Measurements from ENCODE around the gene PALD1. TPM values are rescaled to one million over a fixed set of nuclear protein-coding genes. Genes with fewer than 3 reads are reported as not detected.

Gene PALD1
- total and polyA plus RNA-seq, 9 of the 15 experiments (the other 6 are each of a cell fraction or from before 2014, with no cell fraction given), result 0.03 to 0.29 (median 0.09) TPM; not detected in 2

DNA sequence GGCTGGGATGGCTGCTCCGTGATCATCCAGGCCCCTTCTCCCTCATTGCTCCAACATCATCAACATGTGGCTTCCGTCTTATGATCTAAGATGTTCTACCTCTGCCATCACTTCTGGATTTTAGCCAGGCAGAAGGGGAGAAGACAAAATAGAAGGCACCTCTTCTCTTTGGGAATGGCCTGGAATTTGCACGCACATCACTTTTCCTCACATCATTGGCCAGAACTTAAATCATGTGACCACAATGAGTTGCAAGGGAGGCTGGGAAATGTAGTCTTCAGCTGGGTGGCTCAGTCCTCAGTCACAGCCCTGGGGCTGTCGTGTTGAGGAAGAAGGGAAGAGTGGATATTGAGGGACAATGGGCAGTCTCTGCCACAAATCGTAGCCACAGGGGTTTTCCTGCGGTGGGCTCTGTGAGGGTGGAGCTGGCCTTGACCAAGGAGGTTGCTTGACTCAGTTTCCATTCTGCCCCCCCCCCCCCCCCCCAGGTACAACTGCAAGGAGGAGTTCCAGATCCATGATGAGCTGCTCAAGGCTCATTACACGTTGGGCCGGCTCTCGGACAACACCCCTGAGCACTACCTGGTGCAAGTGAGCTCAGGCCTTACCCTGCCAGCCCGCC, 50.3 kb downstream of the PALD1 start:
- Histone ChIP-seq H3K4me2 (ENCODE audit: insufficient read depth, low read length) (peak overlapping the region; percentile 77), H3K79me2 (ENCODE audit: control insufficient read depth, insufficient read depth, low read length) (no peaks in the 10 kb centered on the region), H3K36me3 (ENCODE audit: control insufficient read depth, insufficient read depth, low read length) (no peaks in the 10 kb centered on the region), H3K27ac (ENCODE audit: extremely low read depth, low read depth, low read length) (no peak overlapping the region), H4K20me1 (replicated peaks; ENCODE audit: control insufficient read depth, insufficient read depth, low read length) (no peaks in the 10 kb centered on the region; the same call in 1 of the 2 replicates), H3K4me3 (no peak overlapping the region), H3K4me1 (replicated peaks in 1 of 2; ENCODE audit: control insufficient read depth in 2 of 2, insufficient read depth in 2 of 2, low read length in 2 of 2) (peaks cover 6 to 11% of the 10 kb centered on the region in 2 experiments; a peak in 2 of 5 replicates), H3K27me3 (ENCODE audit: control insufficient read depth in 2 of 2, insufficient read depth in 2 of 2, low read length in 2 of 2) (peaks cover 2 to 38% of the 10 kb centered on the region in 2 experiments; a peak in 3 of 5 replicates), H3K9ac (ENCODE audit: insufficient read depth in 1 of 2, low read depth in 2 of 2, low read length in 2 of 2) (no peak overlapping the region), H3K9me1 (ENCODE audit: control insufficient read depth, insufficient read depth, low read length) (no peaks in the 10 kb centered on the region), H3K9me3 (replicated peaks; ENCODE audit: control insufficient read depth, insufficient read depth, low read depth, low read length) (no peaks in the 10 kb centered on the region), H2AFZ (ENCODE audit: low read depth, low read length) (peak overlapping the region; percentile 99)
- WGBS (ENCODE audit: insufficient coverage, low coverage, missing lambda C conversion rate), result 19% methylated on average over 10 of the region's 10 CpGs
- CTCF ChIA-PET (ENCODE audit: low intra/inter-chr PET ratio), result interaction anchor here (0.6 kb wide), 1 partner anchor 439 kb away, joined by 3 read pairs; no protein-coding TSS in a partner anchor
- BruUV-seq (replicated peaks), result no TSS peak
- DNase-seq (ENCODE audit: extremely low read depth in 1 of 4, low spot score in 3 of 4) (peak; percentile 69 to 81 (median 75)), ATAC-seq (peak; percentile 97), FAIRE-seq (peak; percentile 99)
- intact Hi-C loops (cut with micrococcal nuclease) (loop anchor here (5.0 kb wide), 1 partner anchor 52 kb away; the partner anchor contains the start of gene PALD1), in situ Hi-C loops (cut with MboI) (no loop called here)
- POLR2A ChIA-PET, result interaction anchor here (0.5 to 1.7 kb wide), 5 partner anchors 13 to 408 kb away, joined by 3 to 6 read pairs (median 3); partner anchors contain the start of gene EIF4EBP2
- TF ChIP-seq ZNF766 (CRISPR knock-in tag; conservative IDR thresholded peaks at IDR 0.05), result 0 out of 2 replicates have a peak, but pooled peaks have one; percentile 19
- peak; percentile 68; the same call in 1 of the 2 replicates for TF ChIP-seq MBD2 (IDR thresholded peaks at IDR 0.05; ENCODE audit: borderline replicate concordance, low read depth)
- peak; percentile 98 for TF ChIP-seq TOE1 (IDR thresholded peaks at IDR 0.05; ENCODE audit: borderline replicate concordance)
- TF ChIP-seq TOE1 (CRISPR knock-in tag; IDR thresholded peaks at IDR 0.05; ENCODE audit: borderline replicate concordance, low read depth), result no peak
- TF ChIP-seq NR0B1 (IDR thresholded peaks at IDR 0.05; ENCODE audit: partially characterized antibody), result no peak
- TF ChIP-seq CXXC5 (CRISPR knock-in tag; IDR thresholded peaks at IDR 0.05), result peak; percentile 83
- no peak for TF ChIP-seq KLF10 (CRISPR knock-in tag; IDR thresholded peaks at IDR 0.05)
- TF ChIP-seq RAD21 (CRISPR knock-in tag; conservative IDR thresholded peaks at IDR 0.05 in 1 of 2, IDR thresholded peaks at IDR 0.05 in 1 of 2), result no peak
- no peak for TF ChIP-seq HOXB6 (CRISPR knock-in tag; IDR thresholded peaks at IDR 0.05; ENCODE audit: borderline replicate concordance)
- TF ChIP-seq HDAC3 (IDR thresholded peaks at IDR 0.05; ENCODE audit: borderline replicate concordance, partially characterized antibody), result no peak
- no peak for TF ChIP-seq PTRF (tag; IDR thresholded peaks at IDR 0.05)
- TF ChIP-seq PHF20 (IDR thresholded peaks at IDR 0.05; ENCODE audit: partially characterized antibody), result peak; percentile 62
- TF ChIP-seq CBX3 (IDR thresholded peaks at IDR 0.05; ENCODE audit: borderline replicate concordance in 1 of 2, low read length in 2 of 2), result 0 out of 3 replicates have a peak, but pooled peaks of 1 of the 2 experiments have one; percentile 56
- TF ChIP-seq, protein P1, sequence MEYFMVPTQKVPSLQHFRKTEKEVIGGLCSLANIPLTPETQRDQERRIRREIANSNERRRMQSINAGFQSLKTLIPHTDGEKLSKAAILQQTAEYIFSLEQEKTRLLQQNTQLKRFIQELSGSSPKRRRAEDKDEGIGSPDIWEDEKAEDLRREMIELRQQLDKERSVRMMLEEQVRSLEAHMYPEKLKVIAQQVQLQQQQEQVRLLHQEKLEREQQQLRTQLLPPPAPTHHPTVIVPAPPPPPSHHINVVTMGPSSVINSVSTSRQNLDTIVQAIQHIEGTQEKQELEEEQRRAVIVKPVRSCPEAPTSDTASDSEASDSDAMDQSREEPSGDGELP (CRISPR knock-in tag; IDR thresholded peaks at IDR 0.05; ENCODE audit: borderline replicate concordance), result peak; percentile 70
- TF ChIP-seq MTA1 (IDR thresholded peaks at IDR 0.05; ENCODE audit: borderline replicate concordance), result peak; percentile 84
- peak; percentile 96 for TF ChIP-seq ZNF143 (CRISPR knock-in tag; IDR thresholded peaks at IDR 0.05)
- TF ChIP-seq, protein P2, sequence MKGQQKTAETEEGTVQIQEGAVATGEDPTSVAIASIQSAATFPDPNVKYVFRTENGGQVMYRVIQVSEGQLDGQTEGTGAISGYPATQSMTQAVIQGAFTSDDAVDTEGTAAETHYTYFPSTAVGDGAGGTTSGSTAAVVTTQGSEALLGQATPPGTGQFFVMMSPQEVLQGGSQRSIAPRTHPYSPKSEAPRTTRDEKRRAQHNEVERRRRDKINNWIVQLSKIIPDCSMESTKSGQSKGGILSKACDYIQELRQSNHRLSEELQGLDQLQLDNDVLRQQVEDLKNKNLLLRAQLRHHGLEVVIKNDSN (CRISPR knock-in tag; IDR thresholded peaks at IDR 0.05), result peak; percentile 97
- TF ChIP-seq ZNF695 (CRISPR knock-in tag; IDR thresholded peaks at IDR 0.05), result no peak
